Right hindlimb (tissue), 1 donor: ENCODE data around the gene SLC32A1.

Experiments
- DNase-seq: peaks from one replicate; pipeline ENCODE4 v3.0.0-alpha.2; 2018

The SLC32A1 gene

DNA sequence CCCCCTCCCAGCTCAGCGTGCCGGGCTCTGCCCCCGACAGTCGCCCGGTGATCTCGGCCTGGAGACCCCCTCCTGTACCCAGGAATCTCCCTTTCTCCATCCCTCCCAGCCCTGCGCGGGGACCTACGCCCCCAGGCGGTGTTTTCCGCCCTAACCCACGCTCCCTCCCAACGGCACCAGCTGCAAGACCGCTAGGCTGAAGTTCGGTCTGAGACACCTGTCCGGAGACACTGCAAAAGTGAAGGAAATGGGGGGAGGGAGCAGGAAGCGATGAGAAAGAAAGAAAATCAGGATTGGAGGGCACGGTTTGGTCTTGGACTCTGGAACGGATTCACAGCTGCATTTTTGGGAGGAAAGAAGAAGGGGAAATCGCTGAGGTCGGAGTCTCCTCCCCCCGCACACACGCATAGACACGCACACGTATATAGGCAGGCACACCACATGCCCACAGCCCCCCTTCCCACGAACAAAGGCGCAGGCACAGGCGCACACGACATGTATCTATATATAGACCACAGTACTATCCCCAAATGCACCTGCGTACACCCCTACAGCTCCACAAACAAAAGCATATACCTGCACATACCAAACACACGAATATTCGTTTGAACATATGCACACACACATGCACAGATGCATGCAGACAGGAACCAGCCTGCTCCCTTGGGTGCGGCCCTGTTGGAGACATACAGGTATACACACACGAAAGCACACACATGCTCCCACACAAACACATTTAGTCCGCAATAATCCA, 1.0 kb downstream of the SLC32A1 start:
- no peak for DNase-seq

DNA sequence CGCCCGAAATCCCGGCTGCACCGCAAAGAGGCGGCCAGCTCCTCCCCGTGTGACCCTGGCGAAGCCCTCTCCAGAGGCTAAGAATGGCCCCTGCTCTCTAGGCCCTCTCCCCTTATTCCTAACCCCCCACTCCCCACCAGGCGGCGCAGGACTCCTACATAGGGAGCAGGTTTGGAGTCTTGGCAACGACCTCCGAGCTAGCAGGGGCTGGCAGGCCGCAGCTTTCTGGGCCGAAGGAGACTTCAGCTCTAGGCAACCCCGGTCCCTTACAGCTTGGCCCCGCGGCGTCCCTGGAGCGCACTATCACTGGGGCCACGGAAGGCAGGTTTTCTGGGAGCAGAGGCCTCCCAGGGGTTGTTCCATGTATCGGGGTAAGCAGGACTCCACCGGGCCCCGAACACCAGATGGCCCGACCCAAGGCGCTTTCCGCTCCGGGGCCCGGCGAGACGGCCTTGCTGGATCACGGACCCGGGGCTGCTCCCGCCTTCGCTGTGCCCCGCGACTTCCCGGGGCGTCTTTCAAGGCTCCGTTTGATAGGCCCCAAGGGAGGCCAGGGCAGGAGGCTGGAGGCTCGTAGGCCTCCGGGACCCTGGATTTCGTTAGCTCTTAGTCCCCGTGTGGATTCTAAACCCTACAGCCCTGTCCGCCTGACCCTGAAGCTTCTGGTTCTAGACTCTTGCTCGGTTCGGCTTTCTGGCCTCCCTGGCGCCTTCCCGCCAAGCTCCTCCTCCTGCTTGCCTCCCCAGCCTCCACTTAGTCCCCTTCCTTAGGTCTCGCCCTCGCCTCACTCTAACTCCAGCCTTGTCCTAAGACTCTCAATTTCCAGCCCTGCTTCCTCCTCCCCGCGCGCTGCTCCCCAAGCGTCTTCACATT, 1.9 kb downstream of the SLC32A1 start:
- peak; percentile 66 for DNase-seq

DNA sequence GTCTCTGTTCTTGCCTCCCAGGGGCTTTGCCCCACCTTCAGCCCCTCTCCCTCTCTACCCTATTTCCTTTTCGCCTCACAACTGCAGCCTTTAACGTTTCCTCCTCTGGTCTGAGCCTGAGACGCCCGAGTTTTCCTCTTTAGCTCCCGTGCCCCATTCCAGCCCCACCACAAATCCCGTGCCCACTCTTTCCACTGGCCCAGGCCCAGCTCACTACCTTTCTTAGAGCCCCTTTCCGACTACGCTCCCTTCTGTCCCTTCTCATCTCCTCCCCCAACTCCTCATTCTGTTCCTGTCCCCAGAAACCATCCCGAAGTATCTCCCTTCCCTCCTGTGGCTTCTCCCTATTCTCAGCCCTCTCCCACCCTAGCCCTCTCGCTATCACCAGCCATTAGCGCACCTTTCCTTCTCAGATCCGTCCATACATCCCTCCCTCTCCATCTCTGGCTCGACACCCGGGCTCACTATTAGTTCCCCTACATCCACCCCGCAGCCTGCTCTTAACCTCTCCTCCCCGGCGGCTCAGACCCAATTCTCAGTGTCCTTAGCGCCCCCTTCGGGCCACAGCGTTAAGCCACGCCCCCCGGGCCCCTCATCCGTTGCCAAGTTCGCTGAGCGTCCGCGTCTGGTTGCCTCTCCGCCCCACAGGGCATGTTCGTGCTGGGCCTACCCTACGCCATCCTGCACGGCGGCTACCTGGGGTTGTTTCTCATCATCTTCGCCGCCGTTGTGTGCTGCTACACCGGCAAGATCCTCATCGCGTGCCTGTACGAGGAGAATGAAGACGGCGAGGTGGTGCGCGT, 2.7 kb downstream of the SLC32A1 start:
- DNase-seq, result peak; percentile 47

DNA sequence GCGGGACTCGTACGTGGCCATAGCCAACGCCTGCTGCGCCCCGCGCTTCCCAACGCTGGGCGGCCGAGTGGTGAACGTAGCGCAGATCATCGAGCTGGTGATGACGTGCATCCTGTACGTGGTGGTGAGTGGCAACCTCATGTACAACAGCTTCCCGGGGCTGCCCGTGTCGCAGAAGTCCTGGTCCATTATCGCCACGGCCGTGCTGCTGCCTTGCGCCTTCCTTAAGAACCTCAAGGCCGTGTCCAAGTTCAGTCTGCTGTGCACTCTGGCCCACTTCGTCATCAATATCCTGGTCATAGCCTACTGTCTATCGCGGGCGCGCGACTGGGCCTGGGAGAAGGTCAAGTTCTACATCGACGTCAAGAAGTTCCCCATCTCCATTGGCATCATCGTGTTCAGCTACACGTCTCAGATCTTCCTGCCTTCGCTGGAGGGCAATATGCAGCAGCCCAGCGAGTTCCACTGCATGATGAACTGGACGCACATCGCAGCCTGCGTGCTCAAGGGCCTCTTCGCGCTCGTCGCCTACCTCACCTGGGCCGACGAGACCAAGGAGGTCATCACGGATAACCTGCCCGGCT, 3.4 kb downstream of the SLC32A1 start:
- DNase-seq, result no peak

DNA sequence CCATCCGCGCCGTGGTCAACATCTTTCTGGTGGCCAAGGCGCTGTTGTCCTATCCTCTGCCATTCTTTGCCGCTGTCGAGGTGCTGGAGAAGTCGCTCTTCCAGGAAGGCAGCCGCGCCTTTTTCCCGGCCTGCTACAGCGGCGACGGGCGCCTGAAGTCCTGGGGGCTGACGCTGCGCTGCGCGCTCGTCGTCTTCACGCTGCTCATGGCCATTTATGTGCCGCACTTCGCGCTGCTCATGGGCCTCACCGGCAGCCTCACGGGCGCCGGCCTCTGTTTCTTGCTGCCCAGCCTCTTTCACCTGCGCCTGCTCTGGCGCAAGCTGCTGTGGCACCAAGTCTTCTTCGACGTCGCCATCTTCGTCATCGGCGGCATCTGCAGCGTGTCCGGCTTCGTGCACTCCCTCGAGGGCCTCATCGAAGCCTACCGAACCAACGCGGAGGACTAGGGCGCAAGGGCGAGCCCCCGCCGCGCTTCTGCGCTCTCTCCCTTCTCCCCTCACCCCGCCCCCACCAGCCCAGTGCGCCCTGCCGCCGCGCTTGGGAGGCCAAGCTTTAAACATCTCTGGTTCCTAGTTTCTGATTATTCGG, 4.0 kb downstream of the SLC32A1 start:
- no peak for DNase-seq

DNA sequence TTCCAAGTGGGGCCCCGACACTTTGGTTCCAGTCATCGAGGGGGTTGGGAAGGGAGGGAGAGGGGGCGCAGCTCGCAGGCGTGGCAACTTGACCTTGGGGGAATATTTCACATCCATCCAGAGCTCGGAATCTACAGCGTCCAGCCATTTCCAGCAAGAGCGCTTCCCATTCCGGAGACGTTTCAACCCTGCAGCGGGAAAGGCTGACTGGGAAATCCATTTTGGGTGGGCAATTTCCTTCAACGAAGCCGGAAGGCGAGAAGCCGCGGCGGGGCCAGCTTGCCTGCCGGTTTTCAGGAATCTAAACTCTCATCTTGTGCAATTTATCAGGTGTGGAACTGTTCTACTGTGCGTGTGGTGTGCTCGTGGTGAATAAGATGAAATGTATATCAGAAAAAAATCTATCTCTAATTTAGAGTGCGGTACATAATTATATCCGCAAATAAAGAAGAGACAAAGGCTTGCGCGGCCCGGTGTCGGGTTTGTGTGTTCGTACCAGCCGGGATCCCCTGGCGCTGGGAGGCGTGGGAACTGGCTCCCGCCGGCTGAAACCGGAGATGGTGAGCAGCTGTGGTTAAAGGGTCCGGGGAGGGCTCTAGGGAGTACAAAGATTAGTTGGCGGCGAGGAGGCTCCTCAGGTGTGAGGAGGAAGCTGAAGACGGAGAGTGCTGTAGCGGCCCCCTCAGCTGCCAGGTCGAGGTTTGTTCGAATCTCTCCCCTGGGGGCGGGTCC, 4.8 kb downstream of the SLC32A1 start:
- no peak for DNase-seq

DNA sequence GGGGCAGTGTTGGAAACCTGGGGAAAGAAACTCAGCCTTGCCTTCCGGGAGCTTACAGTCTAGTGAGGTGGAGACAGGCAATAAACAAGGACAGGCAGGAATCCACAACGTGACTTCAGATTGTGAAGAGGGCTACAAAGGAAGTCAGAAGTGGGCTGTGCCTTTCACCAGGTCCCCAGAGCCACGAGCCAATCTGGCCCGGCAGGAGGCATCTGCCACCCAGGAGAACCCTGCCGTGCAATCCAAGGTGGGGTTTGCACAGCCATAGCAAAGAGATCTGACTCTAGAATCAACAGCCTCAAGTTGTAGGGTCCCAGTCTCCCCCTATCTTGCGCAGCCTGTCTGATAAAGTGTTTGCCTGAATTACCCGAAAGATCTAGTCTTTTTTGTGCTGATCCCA, 5.5 kb downstream of the SLC32A1 start:
- DNase-seq, result no peak

DNA sequence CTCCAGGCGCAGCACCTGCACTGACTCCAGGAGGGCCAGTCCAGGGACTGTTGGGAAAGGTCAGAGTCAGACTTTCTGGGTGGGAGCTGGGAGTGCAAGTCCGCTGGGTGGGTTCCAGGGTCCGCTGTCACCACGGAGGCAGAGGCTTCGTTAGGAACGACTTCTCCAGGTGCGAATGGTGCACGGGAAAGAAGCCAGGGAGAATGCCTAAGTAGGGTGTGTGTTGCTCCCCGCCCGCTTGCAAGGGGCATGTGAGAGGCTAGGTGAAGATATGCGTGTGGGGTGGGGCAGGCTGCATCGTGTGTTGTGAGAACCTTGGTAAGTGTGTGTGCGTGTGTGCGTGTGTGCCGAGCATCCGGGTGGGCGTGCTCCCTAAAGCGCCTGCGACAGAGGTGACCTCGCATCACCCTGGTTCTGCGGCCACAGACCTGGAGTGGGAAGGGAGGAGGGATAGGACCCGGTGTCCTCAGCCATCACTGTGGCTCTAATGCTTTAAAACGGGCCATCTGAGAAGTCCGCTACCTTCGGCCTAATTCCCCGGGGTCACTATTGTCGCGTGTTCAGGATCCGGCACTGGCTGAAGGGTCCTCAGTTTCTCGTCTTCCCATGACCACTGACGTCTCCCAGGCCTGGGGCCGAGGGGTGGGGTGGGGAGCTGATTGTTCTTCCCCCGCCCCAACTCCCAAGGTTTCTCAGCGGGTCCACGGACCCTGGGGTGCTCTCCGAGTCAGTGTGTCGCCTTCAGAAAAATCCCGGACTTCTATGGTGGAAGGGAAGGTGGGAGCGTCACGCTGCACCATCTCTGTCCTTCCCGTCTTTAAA, 6.1 kb downstream of the SLC32A1 start:
- no peak for DNase-seq

DNA sequence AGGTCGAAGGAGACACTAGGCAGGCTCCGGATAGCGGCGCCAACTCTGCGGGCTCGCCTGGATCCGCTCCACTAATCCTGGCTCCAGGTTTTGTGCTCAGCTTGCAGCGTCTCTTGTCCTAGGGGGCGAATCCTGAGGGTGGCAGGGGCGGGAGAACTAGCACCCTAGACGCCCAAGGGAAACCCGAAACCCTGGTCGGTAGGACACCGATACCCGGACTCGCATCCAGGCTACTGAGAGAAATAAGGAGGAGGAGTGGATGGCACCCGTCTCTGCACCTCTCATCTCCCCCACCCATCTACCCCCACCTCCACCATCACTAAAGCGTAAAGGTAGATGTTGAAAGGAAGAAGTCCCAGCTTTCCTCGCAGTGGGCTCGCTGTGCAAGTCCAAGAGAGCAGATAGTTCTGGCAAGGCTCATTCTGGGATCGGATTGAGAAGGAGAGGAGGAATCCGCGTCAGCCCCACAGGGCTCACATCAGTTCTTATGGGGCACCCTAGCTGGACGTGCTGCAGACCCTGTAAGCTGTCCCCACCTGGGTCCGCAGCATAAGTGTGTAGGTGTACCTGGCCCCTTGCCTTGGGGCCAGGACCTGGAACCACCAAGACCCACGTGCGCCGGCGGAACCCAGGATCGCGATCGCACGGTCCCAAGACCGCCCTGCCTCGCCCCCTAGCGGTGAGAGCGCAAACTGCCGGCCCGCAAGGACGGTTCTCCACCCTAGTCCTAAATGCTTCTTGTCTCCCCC, 6.9 kb downstream of the SLC32A1 start:
- DNase-seq, result peak; percentile 64

DNA sequence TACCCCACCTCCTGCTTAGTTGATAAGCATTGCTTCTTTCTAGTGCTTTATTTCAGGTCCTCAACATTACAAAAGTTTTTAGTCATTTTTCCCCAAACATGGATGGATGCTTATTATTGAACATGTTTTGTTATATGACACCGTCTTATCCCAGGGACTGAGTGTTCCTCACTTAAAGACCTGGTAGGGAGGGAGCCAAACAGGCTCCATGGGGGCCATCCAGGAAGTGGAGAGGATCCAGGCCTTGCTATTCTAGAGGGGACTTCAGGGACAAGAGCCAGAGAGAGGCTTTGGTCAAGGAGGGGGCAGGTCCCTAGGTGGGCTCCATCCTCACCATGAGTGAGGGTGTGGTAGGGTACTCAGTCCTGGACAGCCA, 7.4 kb downstream of the SLC32A1 start:
- no peak for DNase-seq

DNA sequence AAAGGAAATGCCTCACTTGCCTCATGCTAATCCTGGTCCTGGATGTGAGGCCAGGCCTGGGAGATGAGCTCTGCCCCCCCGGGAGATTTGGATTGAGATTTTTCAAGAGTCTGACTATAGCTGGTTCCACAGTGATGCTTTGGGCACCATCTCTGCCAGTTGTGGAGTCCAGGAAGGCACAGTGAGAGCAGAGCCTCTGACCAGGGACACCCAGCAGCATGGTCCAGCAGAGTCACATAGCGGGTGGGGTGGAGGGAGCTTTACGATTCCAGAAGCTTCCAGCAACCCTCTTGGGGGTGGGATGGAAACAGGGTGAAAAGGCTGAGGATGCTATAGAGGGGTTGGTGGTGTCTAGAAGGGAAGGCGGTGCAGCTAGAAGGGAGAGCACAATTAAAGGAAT, 8.7 kb downstream of the SLC32A1 start:
- no peak for DNase-seq

DNA sequence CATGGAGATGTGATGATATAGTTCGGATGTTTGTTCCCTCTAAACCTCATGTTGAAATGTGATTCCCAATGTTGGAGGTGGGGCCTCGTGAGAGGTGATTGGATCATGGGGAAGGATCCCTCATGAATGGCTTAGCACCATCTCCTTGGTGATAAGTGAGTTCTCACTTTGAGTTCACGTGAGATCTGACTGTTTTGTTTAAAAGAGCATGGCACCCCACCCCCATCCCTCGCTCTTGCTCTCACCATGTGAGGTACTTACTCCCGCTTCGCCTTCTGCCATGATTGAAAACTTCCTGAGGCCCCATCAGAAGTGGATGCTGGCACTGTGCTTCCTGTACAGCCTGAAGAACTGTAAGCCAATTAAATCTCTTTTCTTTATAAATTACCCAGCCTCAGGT, 10.9 kb downstream of the SLC32A1 start:
- DNase-seq, result no peak

DNA sequence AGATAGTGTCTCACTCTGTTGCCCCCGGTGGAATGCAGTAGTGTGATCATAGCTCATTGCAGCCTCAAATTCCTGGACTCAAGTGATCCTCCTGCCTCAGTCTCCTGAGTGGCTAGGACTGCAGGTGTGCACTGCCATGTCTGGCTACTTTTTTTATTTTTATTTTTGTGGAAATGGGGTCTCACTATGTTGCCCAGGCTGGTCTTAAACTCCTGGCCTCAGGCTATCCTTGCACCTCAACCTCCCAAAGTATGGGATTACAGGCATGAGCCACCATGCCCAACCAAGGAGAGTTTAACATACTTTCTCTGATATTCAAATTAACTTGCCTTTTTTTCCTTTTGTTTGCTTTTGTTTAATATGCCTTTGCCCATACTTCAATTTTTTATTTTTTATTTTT, 13.6 kb downstream of the SLC32A1 start:
- DNase-seq, result no peak

DNA sequence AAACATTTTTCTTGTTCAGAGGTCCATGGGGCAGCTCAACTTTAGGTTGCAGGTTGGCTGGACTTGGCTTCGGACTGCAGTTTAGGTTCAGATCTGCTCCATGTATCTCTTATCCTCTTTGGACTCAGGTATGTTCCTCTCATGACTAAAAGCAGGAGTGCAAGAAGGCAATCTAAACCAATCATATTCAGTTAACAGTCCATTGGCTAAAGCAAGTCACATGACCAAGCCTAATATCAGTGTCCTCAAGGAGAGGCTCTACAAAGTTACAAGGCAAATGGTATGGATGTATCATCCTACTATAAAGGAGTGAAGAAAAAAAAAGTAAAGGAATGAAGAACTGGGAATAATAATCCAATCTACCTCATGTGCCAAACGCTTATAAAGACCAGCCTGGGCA, 21.5 kb downstream of the SLC32A1 start:
- no peak for DNase-seq

DNA sequence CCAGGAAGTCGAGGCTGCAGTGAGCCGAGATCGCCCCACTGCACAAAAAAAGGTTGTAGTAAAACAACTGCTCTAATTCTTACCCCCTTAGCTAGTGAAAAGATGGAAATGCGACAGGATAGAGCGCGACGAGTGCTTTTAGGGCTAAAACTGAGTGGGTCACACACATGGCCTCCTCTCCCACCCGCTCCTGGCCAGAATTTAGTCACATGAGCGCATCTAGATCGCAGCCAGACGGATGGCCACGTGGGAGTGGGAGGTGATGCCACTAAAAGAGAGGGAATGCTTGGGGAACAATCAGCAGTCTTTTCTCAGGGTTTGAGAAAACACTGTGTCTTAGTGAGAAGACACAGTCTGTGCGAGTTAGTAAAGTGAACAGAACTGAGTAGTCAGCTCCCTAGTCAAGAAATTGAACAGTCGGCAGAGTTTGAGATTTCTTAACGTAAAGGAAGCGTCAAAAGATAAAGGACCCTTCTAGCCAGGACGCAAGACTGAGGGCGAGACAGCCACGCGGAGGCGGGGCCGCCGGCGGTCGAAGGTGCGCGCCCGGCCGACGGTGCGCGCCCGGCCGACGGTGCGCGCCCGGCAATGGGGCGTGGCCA, 23.3 kb downstream of the SLC32A1 start:
- DNase-seq, result no peak

DNA sequence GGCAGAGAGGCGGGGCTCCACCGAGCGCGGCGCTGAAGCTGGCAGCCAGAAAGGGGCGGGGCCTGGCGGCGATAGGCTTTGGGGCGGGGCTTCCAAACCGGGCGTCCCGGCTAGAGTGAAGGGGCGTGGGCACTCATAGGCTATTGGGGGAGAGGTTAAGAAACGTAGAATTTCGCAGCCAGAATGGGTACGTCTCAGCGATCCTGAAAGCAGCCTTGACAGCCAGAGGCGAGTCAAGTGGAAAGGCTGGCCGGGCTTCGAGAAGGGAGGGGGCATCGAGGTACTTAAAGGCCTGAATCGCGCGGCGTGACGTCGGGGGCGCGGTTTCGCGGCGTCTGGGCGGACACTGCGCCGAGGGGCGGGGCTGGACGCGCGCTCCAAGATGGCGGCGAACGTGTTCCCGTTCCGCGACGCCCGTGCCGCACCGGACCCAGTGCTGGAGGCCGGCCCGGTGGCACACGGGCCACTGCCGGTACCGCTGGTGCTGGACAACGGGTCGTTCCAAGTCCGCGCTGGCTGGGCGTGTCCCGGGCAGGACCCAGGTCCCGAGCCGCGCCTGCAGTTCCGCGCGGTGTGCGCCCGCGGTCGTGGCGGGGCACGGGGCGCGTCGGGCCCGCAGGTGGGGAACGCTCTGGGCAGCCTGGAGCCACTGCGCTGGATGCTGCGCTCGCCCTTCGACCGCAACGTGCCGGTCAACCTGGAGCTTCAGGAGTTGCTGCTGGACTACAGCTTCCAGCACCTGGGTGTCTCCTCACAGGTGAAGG, 24.0 kb downstream of the SLC32A1 start, which contains the start of gene ACTR5:
ACTR5 (plus strand) TSS at position 364 of the 764 bp plus-strand sequence; CDS start at position 383, 19 bp downstream.
- DNase-seq, result peak; percentile 95

DNA sequence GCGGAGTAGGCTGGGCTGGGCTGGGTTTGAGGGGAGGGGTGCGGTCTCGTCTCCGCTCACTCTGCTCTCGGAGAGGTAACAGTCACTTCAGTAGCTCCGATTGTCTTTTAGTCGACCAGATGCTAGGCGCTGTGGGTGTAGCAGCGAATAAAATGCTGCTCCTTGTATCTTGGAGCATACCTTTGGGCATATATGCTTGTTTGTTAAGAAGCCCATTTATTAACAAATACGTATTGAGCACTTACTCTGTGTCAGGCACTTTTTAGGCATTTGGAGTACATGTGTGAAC, 24.5 kb downstream of the SLC32A1 start:
- no peak for DNase-seq

DNA sequence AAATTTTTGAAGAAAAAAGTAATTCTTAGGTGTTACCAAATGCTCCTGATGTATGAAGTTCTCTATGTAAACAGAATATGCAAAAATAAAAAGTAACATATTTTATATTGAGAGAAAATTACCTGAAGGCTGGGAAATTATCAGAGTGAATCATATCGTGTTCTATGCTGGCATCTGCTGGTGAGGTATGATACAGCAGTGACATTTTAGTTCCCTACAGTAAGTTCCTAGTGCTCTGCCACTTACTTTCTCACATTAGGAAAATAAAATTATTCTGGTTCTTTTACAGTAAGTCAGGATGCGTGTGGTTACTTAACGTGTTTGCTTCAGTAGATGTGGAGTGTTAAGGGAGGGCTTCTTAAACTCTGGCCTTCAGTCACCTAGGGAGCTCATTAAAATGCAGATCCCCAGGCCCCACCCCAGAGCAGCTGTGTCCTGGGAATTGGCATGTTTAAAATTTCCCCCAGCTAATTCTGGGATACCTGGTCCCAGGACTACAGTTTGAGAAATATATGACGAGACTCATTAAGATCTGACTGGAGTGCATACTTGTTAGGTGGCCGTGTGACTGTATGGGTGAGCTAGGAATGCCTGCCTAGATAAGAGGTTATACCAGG, 27.2 kb downstream of the SLC32A1 start:
- DNase-seq, result no peak

DNA sequence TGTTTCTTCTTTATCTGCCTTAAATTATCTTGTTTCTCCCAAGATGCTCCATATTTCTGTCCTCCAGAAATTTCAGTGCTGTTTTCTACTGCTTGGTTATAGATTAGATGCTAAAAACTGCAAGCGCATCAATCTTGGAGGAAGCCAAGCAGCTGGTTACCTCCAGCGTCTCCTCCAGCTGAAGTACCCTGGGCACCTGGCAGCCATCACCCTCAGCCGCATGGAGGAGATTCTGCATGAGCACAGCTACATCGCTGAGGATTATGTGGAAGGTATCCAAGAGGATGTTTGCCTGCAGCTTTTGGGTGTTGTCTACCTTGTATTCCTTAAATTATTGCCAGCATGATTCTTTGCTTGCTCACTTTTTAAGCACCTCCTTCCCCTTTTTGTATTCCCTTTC, 27.7 kb downstream of the SLC32A1 start:
- DNase-seq, result no peak
